LNCaP clone FGC (cell line): Measurements from ENCODE around the gene DGKZ.

Experiments used
- DNase-seq: peaks from one replicate; pipeline ENCODE4 v3.0.0-alpha.2; 2011; ENCODE audit warnings: low read depth
- H3K4me3 ChIP-seq: 2 replicates; pipeline ENCODE4 v1.5.1; 2011; ENCODE audit warnings: mild to moderate bottlenecking, low read depth, low read length, control low read depth
- TF ChIP-seq, protein P1 (sequence below): IDR thresholded peaks from 2 replicates; pipeline ENCODE4 v1.5.1; 2012; ENCODE audit warnings: mild to moderate bottlenecking; ENCODE audit not compliant: control insufficient read depth, insufficient read depth; ENCODE audit errors: extremely low read depth

Gene DGKZ

DNA sequence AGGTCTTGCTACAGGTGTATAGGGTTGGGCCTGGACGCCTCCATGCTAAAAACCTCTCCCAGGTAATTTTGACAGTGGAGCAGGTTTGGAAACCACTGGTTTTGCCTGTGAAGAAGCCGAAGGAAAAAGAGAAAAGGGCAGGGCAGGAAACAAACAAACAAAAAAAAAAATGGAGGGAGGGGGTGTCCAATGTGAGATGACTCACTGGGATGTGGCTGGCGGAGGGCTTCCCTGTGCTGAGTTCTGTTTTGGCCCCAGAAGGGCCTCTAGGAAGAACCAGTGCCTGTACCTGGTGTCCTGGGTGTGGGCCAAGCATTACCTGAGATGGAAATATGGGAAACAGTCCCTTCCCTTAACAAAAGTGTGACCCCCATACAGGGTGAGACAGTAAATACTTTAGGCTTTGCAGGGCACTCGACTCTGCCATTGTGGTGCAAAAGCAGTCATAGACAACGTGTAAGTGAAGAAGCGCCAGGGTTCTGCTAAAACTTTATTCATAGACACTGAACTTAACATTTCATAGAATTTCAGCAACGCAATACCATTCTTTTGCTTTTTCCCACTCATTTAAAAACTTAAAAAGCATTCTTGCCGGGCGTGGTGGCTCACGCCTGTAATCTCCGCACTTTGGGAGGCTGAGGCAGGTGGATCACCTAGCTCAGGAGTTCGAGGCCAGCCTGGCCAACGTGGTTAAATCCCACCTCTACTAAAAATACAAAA lies 9.5 kb upstream of the DGKZ start:
- no peak overlapping the region for H3K4me3 ChIP-seq
- TF ChIP-seq, protein P1, sequence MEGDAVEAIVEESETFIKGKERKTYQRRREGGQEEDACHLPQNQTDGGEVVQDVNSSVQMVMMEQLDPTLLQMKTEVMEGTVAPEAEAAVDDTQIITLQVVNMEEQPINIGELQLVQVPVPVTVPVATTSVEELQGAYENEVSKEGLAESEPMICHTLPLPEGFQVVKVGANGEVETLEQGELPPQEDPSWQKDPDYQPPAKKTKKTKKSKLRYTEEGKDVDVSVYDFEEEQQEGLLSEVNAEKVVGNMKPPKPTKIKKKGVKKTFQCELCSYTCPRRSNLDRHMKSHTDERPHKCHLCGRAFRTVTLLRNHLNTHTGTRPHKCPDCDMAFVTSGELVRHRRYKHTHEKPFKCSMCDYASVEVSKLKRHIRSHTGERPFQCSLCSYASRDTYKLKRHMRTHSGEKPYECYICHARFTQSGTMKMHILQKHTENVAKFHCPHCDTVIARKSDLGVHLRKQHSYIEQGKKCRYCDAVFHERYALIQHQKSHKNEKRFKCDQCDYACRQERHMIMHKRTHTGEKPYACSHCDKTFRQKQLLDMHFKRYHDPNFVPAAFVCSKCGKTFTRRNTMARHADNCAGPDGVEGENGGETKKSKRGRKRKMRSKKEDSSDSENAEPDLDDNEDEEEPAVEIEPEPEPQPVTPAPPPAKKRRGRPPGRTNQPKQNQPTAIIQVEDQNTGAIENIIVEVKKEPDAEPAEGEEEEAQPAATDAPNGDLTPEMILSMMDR, result no peak
- DNase-seq, result no peak

DNA sequence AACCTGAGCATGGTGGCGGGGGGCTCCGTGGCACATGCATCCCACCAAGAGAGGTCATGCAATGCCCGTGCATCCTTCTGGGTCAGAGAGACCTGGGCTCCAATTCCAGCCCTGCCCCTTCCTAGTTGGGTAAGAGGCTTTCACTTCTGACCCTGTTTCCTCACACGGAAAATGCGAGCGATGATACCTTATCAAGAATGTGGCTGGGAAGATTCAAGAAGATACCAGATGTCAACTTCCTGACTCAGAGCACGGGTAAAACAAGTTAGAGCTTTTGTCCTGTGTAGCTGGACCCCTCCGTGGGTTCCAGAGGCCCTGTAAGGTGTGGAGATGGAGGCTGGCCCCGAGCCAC lies 8.7 kb upstream of the DGKZ start:
- TF ChIP-seq, protein P1, result no peak
- no peak overlapping the region for H3K4me3 ChIP-seq
- DNase-seq, result no peak

DNA sequence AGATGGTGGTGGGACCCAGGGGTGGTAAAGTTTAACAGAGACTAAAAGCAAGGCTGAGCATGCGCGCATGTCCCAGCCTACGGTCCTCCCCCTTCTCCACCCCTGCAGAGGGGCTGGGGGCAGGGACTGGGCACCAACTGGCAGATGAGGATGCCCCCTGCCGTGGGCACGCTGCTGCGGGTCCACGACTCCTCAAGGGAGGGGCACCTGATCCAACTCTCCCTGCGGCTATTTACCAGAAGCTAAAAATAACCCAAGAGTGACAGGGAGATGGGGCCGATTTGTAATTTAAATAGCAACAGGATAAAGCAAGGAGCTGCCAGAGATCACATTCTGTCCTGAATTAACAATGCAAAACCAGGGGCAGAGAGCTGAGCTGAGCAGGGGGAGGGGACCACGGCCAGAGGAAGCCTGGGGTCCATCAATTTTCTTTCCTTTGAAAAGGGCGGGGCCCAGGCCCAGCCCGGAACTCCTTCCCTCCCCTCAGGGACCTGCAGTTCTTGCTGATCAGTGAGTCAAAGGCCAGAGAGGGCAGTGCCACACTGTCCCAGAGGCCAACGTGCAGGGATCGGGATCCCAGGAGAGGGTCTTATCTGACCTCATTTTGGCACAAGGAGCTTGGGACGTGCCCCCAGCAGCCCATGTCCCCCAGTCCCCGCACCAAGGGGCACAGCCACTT lies 8.1 kb upstream of the DGKZ start:
- no peak overlapping the region for H3K4me3 ChIP-seq
- no peak for DNase-seq

DNA sequence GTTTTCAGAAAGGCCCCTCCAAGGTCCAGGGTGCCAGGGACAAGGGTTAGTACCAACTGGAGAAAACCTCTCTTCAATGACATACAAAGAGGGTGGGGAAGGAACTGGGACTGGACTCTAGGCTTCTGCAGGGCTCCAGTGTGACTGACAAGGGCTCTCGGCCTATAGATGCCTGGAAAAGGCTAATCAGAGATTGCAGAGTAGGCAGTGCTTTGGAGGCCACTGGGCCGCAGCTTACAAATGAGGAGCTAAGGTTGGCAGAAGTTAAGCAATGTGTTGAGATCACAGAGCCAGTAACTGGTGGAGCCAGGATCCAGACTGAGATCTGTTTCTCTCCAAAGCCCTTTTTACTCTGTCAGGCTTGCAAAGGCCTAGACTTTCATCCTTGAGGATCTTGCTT lies 7.4 kb upstream of the DGKZ start:
- TF ChIP-seq, protein P1, result no peak

More for the DNA sequence above, 8.1 kb upstream of the DGKZ start:
- TF ChIP-seq, protein P1, result 0 out of 2 replicates have a peak, but pooled peaks have one; percentile 7

DNA sequence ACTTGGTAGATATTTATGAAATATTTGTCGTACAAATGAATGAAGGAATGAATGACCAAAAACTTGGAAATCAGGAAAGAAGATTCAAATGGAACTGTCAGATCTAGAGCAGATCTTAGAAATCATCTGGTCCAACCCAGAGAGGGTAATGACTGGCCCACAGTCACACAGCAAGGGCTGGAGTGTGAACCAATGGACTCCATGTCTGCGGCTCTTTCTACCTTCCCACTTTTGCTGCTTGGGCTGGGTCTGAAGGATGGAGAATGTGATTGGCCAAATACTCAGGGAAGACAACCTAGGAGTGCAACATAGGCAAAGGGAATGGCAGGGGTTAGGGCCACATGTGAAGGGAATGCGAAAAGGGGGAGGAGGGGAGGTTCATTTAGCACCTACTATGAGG lies 5.8 kb upstream of the DGKZ start:
- DNase-seq, result no peak
- H3K4me3 ChIP-seq, result no peak overlapping the region
- TF ChIP-seq, protein P1, result no peak

More for the DNA sequence above, 7.4 kb upstream of the DGKZ start:
- DNase-seq, result no peak
- no peak overlapping the region for H3K4me3 ChIP-seq

DNA sequence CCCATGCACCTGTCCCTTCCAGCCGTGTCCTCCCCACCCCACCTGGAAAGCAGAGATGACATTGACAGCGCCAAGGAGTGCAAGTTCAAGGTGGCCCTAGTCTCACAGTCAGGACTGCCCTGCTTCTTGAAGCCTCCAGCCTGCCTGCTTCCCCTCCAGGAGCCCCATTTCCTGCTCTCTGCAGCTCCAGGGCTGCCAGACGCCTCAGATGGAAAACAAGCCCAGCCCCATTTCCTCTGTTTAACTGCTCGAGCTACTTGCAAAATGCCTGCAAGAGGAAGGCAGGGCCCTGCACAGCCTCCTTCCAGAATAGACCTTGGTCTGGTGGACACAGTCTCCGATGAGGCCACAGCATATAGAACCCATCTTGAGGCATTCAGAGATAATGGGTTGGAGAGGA lies 5.0 kb upstream of the DGKZ start:
- TF ChIP-seq, protein P1, result no peak
- DNase-seq, result no peak
- no peak overlapping the region for H3K4me3 ChIP-seq

DNA sequence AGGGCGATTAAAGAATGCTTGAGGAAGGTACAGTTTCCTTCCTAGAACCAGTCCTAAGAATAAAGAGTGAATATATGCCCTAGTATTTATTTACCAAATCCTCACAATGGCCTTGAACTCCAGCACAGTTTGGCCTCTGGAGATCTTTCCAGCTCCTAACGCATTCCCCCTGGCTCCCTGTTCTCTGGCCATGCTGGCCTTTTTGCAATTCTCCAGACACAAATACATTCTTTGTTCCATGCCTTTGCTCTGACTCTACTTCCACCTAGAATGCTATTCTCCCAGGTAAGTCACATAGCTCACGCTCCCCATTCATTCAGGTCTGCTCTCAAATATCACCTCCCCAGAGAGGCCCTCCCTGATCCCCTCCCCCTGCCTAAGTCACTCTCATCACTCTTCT lies 3.7 kb upstream of the DGKZ start:
- no peak overlapping the region for H3K4me3 ChIP-seq
- no peak for DNase-seq
- TF ChIP-seq, protein P1, result no peak
